CD4-positive, alpha-beta T cell (primary cell): ENCODE results near the gene EML4. TPM values are rescaled to one million over a fixed set of nuclear protein-coding genes. Genes with fewer than 3 reads are reported as not detected.

Experiments
- ATAC-seq: fragments of 200-7000 bp; cut with Tn5 transposase; one replicate; pipeline ENCODE4 v1.10.0; 2022; ENCODE audit warnings: mild to moderate bottlenecking; ENCODE audit not compliant: poor library complexity
- CTCF ChIA-PET: fragments of 350-600 bp; sonication (Branson Sonifier 250); formaldehyde crosslinking; loops from one replicate; lab custom pipeline; 2021; ENCODE audit warnings: antibody characterized with exemption, inconsistent platforms; lab: Charles Lee
- POLR2A ChIA-PET: fragments of 350-600 bp; sonication (Branson Sonifier 250); formaldehyde crosslinking; loops from one replicate; lab custom pipeline; 2021; ENCODE audit warnings: antibody characterized with exemption, inconsistent platforms; lab: Charles Lee
- DNase-seq, 14 experiments: peaks; one replicate each; pipeline ENCODE4 v3.0.0-alpha.2; 2013 to 2020; ENCODE audit warnings: mixed read lengths in 2 of 14
- H3K27ac ChIP-seq, 2 donors: one replicate each; pipeline versions ENCODE4 v1.5.1 to v1.7.0; 2013; ENCODE audit warnings: low read length in 2 of 2, low read depth in 1 of 2, mild to moderate bottlenecking in 1 of 2
- H3K27me3 ChIP-seq, 2 experiments: 1 replicate in 1 of 2; 2 replicates in 1 of 2; pipeline versions ENCODE4 v1.6.1 to v1.7.0; 2013; ENCODE audit warnings: low read length in 2 of 2, control low read depth in 1 of 2, mild to moderate bottlenecking in 1 of 2, moderate library complexity in 1 of 2; ENCODE audit not compliant: insufficient read depth in 2 of 2, control insufficient read depth in 1 of 2
- H3K36me3 ChIP-seq: one replicate; pipeline ENCODE4 v1.6.1; 2013; ENCODE audit warnings: low read length, control low read depth; ENCODE audit not compliant: insufficient read depth
- H3K4me1 ChIP-seq: one replicate; pipeline ENCODE4 v1.6.1; 2013; ENCODE audit warnings: low read length, control low read depth; ENCODE audit not compliant: insufficient read depth
- H3K4me3 ChIP-seq: one replicate; pipeline ENCODE4 v1.5.1; 2013; ENCODE audit warnings: mild to moderate bottlenecking, low read length, moderate library complexity
- H3K9me3 ChIP-seq, 2 experiments: 1 replicate in 1 of 2; 2 replicates in 1 of 2; pipeline versions ENCODE4 v1.6.1 to v1.7.0; 2013; ENCODE audit warnings: low read length in 2 of 2, mild to moderate bottlenecking in 2 of 2, control low read depth in 1 of 2, moderate library complexity in 1 of 2; ENCODE audit not compliant: control insufficient read depth in 1 of 2, insufficient read depth in 1 of 2
- H3K27ac Mint-ChIP-seq: one replicate; pipeline ENCODE4 v1.8.0; 2020; ENCODE audit warnings: mixed read lengths
- H3K27me3 Mint-ChIP-seq: one replicate; pipeline ENCODE4 v1.8.0; 2021; ENCODE audit warnings: mixed read lengths
- H3K36me3 Mint-ChIP-seq: one replicate; pipeline ENCODE4 v1.8.0; 2021; ENCODE audit warnings: low read depth, mixed read lengths
- H3K4me1 Mint-ChIP-seq: one replicate; pipeline ENCODE4 v1.8.0; 2021; ENCODE audit warnings: low read depth, mixed read lengths
- H3K4me3 Mint-ChIP-seq: one replicate; pipeline ENCODE4 v1.8.0; 2020; ENCODE audit warnings: mild to moderate bottlenecking, mixed read lengths
- H3K9me3 Mint-ChIP-seq: one replicate; pipeline ENCODE4 v1.8.0; 2020; ENCODE audit warnings: mixed read lengths
- intact Hi-C, 2 experiments: fragments of 100-400 bp; cut with DNase I in 1 of 2; cut with micrococcal nuclease in 1 of 2; formaldehyde crosslinking; loops; one replicate each; pipeline versions ENCODE4 v1.15.1 to v1.9.0; 2023 to 2025; cut with DNase I, micrococcal nuclease
- total RNA-seq, 174 experiments: library from RNA in 2 of 174; stranded (reverse) in 2 of 174; gene quantifications; one replicate each; pipeline ENCODE4 v1.2.3 and lab custom pipeline; 2021 to 2026
- TF ChIP-seq, protein P1 (sequence below): fragments of 200-600 bp; IDR thresholded peaks from one replicate; pipeline ENCODE4 v1.8.0; 2022; ENCODE audit warnings: antibody characterized with exemption, mild to moderate bottlenecking

EML4 gene
- total RNA-seq, 2 experiments from 2014 or later = 219 to 228 TPM

DNA sequence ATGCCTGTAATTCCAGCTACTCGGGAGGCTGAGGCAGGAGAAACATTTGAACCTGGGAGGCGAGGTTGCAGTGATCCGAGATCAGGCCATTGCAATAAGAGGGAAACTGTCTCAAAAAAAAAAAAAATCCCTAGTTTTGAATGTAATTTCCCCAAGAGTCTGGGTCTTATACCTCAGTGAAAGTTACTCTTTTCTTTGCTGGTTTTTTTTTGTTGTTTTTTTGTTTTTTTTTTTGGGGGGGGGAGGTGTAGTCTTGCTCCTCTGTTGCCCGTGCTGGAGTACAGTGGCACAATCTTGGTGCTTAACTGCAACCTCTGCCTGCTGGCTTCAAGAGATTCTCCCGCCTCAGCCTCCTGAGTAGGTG, 22.8 kb downstream of the EML4 start:
- intact Hi-C loops = loop anchor here in 1 of 2 experiments (10.0 kb wide), 1 partner anchor 327 kb away; no protein-coding TSS in a partner anchor
- POLR2A ChIA-PET = interaction anchor here (0.6 kb wide), 1 partner anchor 95 kb away, joined by 3 read pairs; no protein-coding TSS in a partner anchor

GRCh38 chr2:42192652-42193566, 23.8 kb downstream of the EML4 start:
- H3K4me3 ChIP-seq = no peak overlapping the region
- H3K36me3 ChIP-seq = peaks cover 4% of the 10 kb centered on the region
- ATAC-seq (peak; percentile 31), DNase-seq (no peak)
- Mint-ChIP-seq H3K36me3 (peaks cover 13% of the 10 kb centered on the region), H3K27me3 (no peaks in the 10 kb centered on the region), H3K27ac (peak overlapping the region; percentile 79), H3K4me1 (peaks cover 81% of the 10 kb centered on the region), H3K4me3 (peak overlapping the region; percentile 63), H3K9me3 (no peaks in the 10 kb centered on the region)
- H3K4me1 ChIP-seq = peaks cover 50% of the 10 kb centered on the region
- H3K27me3 ChIP-seq = no peaks in the 10 kb centered on the region
- TF ChIP-seq, protein P1, sequence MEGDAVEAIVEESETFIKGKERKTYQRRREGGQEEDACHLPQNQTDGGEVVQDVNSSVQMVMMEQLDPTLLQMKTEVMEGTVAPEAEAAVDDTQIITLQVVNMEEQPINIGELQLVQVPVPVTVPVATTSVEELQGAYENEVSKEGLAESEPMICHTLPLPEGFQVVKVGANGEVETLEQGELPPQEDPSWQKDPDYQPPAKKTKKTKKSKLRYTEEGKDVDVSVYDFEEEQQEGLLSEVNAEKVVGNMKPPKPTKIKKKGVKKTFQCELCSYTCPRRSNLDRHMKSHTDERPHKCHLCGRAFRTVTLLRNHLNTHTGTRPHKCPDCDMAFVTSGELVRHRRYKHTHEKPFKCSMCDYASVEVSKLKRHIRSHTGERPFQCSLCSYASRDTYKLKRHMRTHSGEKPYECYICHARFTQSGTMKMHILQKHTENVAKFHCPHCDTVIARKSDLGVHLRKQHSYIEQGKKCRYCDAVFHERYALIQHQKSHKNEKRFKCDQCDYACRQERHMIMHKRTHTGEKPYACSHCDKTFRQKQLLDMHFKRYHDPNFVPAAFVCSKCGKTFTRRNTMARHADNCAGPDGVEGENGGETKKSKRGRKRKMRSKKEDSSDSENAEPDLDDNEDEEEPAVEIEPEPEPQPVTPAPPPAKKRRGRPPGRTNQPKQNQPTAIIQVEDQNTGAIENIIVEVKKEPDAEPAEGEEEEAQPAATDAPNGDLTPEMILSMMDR = no peak
- no peaks in the 10 kb centered on the region for H3K9me3 ChIP-seq
- H3K27ac ChIP-seq = peak overlapping the region in 1 of 2 donors; percentile 2
- CTCF ChIA-PET = no interaction called here
- intact Hi-C loops = loop anchor here in 1 of 2 experiments (10.0 kb wide), 1 partner anchor 328 kb away; no protein-coding TSS in a partner anchor
- POLR2A ChIA-PET = interaction anchor here (0.9 to 2.4 kb wide), 5 partner anchors 8 to 92 kb away, joined by 3 to 14 read pairs (median 3); no protein-coding TSS in a partner anchor

More for the DNA sequence above, 22.8 kb downstream of the EML4 start:
- Mint-ChIP-seq H3K36me3 (peaks cover 21% of the 10 kb centered on the region), H3K27ac (peak overlapping the region; percentile 79), H3K9me3 (no peaks in the 10 kb centered on the region), H3K4me1 (peaks cover 84% of the 10 kb centered on the region), H3K4me3 (no peak overlapping the region), H3K27me3 (no peaks in the 10 kb centered on the region)
- TF ChIP-seq, protein P1 = no peak
- ATAC-seq = no peak
- peaks cover 44% of the 10 kb centered on the region for H3K4me1 ChIP-seq
- CTCF ChIA-PET = interaction anchor here (1.1 kb wide), 1 partner anchor 55 kb away, joined by 3 read pairs; no protein-coding TSS in a partner anchor
- DNase-seq = no peak
- H3K4me3 ChIP-seq = no peak overlapping the region
- H3K27ac ChIP-seq = no peak overlapping the region
- H3K27me3 ChIP-seq = no peaks in the 10 kb centered on the region
- H3K9me3 ChIP-seq = no peaks in the 10 kb centered on the region
- peaks cover 4% of the 10 kb centered on the region for H3K36me3 ChIP-seq

DNA sequence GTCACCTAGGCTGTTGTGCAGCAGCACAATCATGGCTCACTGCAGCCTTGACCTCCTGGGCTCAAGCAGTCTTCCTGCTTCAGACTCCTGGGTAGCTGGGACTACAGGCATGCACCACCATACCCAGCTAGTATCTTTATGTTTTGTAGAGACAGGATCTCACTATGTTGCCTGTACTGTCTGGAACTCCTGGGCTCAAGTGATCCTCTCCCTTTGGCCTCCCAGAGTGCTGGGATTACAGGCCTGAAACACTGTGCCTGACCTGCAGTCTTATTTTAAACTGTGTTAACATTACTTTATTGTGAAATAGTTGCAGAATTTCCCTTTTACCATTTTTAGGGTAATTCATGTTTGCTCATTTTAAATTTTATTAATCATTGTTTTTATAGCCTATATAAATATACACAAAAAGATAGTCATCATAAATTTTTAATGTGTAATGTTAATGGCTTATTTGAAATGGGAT, 24.6 kb downstream of the EML4 start:
- Mint-ChIP-seq H3K27ac (peak overlapping the region; percentile 79), H3K27me3 (no peaks in the 10 kb centered on the region), H3K36me3 (peaks cover 12% of the 10 kb centered on the region), H3K4me3 (peak overlapping the region; percentile 32), H3K9me3 (no peaks in the 10 kb centered on the region), H3K4me1 (peaks cover 88% of the 10 kb centered on the region)
- H3K4me3 ChIP-seq = no peak overlapping the region
- ChIA-PET CTCF (no interaction called here), POLR2A (interaction anchor here (0.9 to 2.4 kb wide), 7 partner anchors 9 to 92 kb away, joined by 3 to 14 read pairs (median 6); no protein-coding TSS in a partner anchor)
- TF ChIP-seq, protein P1 = no peak
- no peak overlapping the region for H3K27ac ChIP-seq
- H3K4me1 ChIP-seq = peaks cover 50% of the 10 kb centered on the region
- ATAC-seq (no peak), DNase-seq (no peak)
- intact Hi-C loops = loop anchor here in 1 of 2 experiments (10.0 kb wide), 1 partner anchor 329 kb away; no protein-coding TSS in a partner anchor
- H3K36me3 ChIP-seq = peaks cover 4% of the 10 kb centered on the region
- no peaks in the 10 kb centered on the region for H3K9me3 ChIP-seq
- H3K27me3 ChIP-seq = no peaks in the 10 kb centered on the region
